GM18868 (cell line): ENCODE results near the gene ACTA1.
"Not testable (repeated sequence)": the region's sequence is repeated elsewhere in the genome, so short reads cannot be mapped to it uniquely, and the experiment has no call there.

Experiments
- ATAC-seq: cut with Tn5 transposase; IDR thresholded peaks from one replicate; pipeline ENCODE4 v1.9.1; 2021; ENCODE audit warnings: mild to moderate bottlenecking, moderate library complexity; ENCODE audit not compliant: unreplicated experiment

The ACTA1 gene

GRCh38 chr1:229440851-229441537 lies 7.1 kb upstream of the ACTA1 start:
- ATAC-seq: peak; percentile 97

DNA sequence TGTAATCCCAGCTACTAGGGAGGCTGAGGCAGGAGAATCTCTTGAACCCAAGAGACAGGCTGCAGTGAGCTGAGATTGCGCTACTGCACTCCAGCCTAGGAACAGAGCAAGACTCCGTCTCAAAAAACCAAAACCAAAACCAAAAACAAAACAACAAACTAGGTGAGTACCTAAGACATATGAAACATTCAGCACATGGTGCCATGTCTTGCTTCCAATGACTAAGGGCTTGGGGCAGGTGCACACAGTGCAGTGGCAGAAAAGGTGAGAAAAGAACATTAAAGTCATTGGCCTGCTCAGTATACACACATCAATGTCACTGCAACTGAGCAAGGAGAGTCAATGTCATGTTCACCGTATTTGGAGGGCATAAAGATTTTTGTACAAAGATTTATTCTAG lies 4.1 kb upstream of the ACTA1 start:
- ATAC-seq: no peak

DNA sequence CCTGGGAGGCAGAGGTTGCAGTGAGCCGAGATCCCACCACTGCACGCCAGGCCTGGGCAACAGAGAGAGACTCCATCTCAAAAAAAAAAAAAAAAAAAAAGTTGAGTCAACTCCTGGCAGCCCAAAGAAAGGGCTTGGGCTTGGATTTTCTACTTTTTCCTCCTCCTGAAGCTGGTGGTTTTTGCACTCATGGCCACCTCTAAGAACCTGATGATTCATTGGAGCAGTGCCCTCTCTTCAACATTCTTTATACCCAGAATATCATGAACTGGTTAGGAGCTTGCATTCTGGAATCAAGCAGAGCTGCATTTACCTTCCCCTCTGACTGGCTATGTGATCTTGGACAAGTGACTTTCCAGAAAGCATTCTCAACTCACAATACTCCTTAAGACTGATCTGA lies 3.5 kb upstream of the ACTA1 start:
- ATAC-seq: no peak

DNA sequence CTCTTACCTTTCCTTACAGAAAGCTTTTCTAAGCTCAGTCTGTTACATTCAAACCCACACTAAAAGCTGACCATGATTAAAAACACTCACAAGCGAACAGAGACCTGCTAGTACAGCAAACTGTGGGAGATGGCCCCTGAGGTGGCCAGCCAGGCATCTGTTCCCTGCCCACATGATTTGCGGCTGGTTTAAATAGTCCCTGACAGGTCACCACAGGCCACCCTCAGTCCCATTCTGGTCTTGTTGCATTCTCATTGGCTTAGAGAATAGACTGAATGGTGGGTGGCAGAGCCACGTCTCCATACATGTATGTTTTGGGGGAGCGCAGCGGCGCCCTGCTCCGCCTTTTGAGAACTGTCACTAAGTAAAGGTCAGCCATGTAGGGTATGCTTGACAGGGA lies 2.3 kb upstream of the ACTA1 start:
- ATAC-seq: no peak

DNA sequence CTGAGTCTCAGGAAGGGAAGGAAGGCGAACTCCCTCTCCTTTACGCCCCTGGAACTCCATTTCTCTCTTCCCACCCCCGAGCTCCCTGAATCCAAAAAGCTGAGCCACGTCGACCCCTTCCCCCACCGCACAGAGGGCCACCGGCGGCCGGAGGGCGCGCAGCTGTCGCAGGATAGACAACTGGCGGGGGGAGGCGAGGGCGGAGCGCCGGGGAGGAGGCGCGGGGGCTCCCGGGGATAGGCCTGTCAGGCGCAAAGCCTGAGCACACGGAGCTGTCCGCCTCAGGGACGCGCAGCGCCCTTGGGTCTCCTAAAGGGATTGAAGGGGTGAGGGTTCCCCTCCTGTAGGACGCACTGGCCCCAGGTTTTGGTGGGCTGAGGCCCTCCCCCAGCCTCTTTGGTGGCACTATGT lies 752 bp upstream of the ACTA1 start:
- ATAC-seq: no peak

GRCh38 chr1:229433364-229434004 lies 410 bp downstream of the ACTA1 start:
- ATAC-seq: no peak

- ATAC-seq: no peak
Observed at GRCh38 chr1:229432905-229433304, 989 bp downstream of the ACTA1 start.

- ATAC-seq: no peak
Observed at GRCh38 chr1:229432116-229432461, 1.8 kb downstream of the ACTA1 start.

- no peak for ATAC-seq
Observed at GRCh38 chr1:229431284-229432115, 2.4 kb downstream of the ACTA1 start.

GRCh38 chr1:229430761-229431283 lies 3.1 kb downstream of the ACTA1 start:
- ATAC-seq: no peak

GRCh38 chr1:229428256-229428655 lies 5.6 kb downstream of the ACTA1 start:
- no peak for ATAC-seq

- ATAC-seq: no peak
Observed at GRCh38 chr1:229427572-229427971, 6.3 kb downstream of the ACTA1 start.

DNA sequence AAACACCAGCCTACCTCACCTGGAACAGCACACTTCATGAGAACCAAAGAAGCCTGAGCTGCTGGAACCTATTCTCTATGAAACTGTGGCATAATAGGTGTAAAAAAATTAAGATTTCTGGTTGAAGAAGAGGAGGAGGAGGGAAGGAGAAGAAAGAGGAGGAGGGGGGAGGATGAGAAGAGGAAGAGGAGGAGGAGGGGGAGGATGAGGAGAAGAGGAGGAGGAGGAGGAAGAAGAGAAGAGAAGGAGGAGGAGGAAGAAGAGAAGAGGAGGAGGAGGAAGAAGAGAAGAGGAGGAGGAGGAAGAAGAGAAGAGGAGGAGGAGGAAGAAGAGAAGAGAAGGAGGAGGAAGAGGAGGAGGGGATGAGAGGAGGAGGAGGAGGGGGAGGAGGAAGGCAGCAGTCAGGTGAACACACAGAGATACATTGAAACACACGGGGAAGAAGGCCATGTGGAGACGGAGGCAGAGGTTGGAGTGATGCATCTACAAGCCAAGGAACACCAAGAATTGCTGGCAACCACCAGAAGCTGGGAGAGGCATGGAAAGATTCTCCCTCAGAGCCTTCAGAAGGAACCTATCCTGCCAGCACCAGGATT lies 8.2 kb downstream of the ACTA1 start:
- no peak for ATAC-seq

GRCh38 chr1:229420765-229421164 lies 13.1 kb downstream of the ACTA1 start:
- ATAC-seq: no peak

DNA sequence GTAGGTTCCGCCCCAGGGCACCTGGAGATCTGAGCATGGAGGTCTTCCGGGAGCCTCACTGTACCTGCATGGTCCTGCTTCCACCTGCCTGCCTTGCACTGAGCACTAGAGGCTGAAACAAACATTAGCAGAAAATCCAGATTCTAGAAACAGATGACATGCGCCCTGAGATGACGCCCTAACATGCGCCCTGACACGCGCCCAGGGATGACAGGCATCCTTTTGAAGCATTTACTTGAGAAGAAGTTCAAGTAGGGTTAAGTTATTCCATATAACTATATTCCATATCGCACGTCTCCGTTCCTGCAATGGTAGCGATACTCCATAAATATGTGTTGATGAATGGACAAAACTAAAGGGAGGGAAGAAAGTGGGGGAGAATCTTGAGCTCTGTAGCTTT lies 13.7 kb downstream of the ACTA1 start:
- no peak for ATAC-seq

GRCh38 chr1:229418586-229418985 lies 15.3 kb downstream of the ACTA1 start:
- ATAC-seq: not testable (repeated sequence)

DNA sequence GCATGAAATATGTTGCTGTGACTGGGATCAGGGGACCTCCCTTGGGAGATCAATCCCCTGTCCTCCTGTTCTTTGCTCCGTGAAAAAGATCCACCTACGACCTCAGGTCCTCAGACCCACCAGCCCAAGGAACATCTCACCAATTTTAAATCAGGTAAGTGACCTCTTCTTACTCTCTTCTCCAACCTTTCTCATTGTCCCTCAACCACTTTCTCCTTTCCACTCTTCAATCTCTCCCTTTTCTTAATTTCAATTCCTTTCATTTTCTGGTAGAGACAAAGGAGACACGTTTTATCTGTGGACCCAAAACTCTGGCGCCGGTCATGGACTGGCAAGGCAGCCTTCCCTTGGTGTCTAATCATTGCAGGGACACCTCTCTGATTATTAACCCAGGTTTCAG lies 21.1 kb downstream of the ACTA1 start:
- not testable (repeated sequence) for ATAC-seq

- ATAC-seq: no peak
Observed at GRCh38 chr1:229412056-229412455, 21.8 kb downstream of the ACTA1 start.

DNA sequence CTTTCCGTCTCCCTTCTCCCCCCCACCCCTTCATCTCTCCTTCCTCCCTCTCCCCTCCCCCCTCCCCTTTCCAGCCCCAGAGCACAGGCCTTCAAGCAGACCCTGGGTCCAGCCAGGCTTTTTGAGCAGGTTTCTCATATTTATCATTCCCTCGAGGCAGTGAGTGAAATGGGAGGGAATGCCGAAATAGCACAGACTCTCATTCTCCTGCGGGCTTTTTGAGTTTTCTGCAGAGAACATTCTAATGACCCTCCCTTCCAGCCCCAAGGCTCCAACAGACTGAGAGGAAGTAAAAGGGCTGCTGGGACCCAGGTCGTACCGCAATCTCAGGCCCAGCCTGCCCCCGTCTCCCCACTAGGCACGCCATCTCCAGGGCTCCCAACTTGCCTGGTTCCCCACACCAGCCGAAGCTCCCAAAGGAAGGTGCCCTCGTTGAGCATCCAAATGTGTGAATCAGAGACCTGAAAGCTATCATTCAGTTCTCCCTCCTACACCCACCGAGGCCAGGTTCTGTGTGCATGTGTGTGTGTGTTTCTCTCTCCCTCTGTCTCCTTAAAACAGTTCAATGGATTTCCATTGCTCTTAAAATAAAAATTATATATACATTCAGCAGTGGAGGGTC lies 22.3 kb downstream of the ACTA1 start:
- ATAC-seq: no peak

GRCh38 chr1:229410692-229411433 lies 23.0 kb downstream of the ACTA1 start:
- no peak for ATAC-seq
